ENCODE data around the gene TSLP. TPM values are rescaled to one million over a fixed set of nuclear protein-coding genes. Genes with fewer than 3 reads are reported as not detected.

Gene TSLP
- total and polyA plus RNA-seq, 10 donors: 0.34 to 1.1 (median 0.52) TPM; not detected in 1

DNA sequence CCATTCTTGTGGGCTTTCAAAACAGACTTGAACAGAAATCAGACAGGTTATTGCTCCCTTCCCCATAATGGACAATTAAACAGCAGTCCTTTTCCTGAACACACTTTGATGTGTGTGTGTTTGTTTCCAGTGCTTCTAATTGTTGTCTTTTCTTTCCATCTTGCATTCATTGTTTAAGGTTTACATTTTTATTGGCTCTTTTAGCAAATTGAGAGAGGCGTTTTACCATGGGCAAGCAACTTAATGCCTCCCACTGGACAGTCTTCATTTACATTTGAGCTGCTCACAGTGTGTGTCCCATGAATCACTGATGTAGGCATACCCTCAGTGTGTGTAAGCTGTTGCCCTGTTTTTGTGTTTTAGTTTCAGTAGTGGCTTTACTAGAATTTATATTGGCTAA, 45.6 kb downstream of the TSLP start:
- WGBS, 5 donors: 89 to 97% (median 91%) methylated on average over 1 of the region's 1 CpG
- H3K27me3 ChIP-seq (replicated peaks in 1 of 7): no peaks in the 10 kb centered on the region
- TF ChIP-seq, protein P1, sequence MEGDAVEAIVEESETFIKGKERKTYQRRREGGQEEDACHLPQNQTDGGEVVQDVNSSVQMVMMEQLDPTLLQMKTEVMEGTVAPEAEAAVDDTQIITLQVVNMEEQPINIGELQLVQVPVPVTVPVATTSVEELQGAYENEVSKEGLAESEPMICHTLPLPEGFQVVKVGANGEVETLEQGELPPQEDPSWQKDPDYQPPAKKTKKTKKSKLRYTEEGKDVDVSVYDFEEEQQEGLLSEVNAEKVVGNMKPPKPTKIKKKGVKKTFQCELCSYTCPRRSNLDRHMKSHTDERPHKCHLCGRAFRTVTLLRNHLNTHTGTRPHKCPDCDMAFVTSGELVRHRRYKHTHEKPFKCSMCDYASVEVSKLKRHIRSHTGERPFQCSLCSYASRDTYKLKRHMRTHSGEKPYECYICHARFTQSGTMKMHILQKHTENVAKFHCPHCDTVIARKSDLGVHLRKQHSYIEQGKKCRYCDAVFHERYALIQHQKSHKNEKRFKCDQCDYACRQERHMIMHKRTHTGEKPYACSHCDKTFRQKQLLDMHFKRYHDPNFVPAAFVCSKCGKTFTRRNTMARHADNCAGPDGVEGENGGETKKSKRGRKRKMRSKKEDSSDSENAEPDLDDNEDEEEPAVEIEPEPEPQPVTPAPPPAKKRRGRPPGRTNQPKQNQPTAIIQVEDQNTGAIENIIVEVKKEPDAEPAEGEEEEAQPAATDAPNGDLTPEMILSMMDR (IDR thresholded peaks at IDR 0.05 in 8 of 11, conservative IDR thresholded peaks at IDR 0.05 in 3 of 11): no peak
- no peak for TF ChIP-seq POLR2A (IDR thresholded peaks at IDR 0.05)
- no peak for TF ChIP-seq POLR2AphosphoS5 (IDR thresholded peaks at IDR 0.05)
- H3K27ac ChIP-seq: peak overlapping the region in 1 of 8 donors; percentile 1
- intact Hi-C loops (cut with DNase I; ENCODE audit: low total_unique reads): no loop called here
- H3K36me3 ChIP-seq: peaks cover 3 to 100% (median 66%) of the 10 kb centered on the region in 6 donors
- no peak overlapping the region for H3K4me3 ChIP-seq
- no peaks in the 10 kb centered on the region for H3K9me3 ChIP-seq
- no peak for DNase-seq
- H3K4me1 ChIP-seq: peaks cover 0 to 21% (median 0%) of the 10 kb centered on the region in 6 donors

DNA sequence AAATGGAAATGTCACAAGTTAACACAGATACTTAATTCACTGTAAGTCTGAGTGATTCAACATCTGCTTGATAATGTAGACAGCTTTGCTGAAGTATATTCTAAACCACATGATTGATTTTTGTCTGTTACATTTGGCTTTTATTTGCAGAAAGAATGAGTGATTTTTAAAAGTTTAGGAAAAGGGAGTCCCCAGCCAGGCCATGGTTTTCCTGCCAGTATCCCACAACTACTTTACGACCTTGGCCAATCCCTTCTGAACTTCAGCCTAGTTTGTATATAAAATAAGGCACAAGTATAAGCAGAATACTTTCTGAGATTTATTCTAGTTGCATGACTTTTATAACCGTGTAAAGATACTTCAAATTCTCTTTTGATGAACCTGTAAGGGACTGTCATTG, 47.7 kb downstream of the TSLP start:
- TF ChIP-seq, protein P1 (IDR thresholded peaks at IDR 0.05 in 8 of 11, conservative IDR thresholded peaks at IDR 0.05 in 3 of 11): no peak
- no peak for TF ChIP-seq POLR2AphosphoS5 (IDR thresholded peaks at IDR 0.05)
- TF ChIP-seq POLR2A (IDR thresholded peaks at IDR 0.05): no peak
- DNase-seq: no peak
- intact Hi-C loops (cut with DNase I; ENCODE audit: low total_unique reads): no loop called here
- WGBS, 5 donors: 59 to 85% (median 67%) methylated on average over 2 of the region's 2 CpGs
- Histone ChIP-seq H3K27ac (no peak overlapping the region), H3K36me3 (peaks cover 0 to 100% (median 68%) of the 10 kb centered on the region in 6 donors), H3K4me3 (no peak overlapping the region), H3K27me3 (replicated peaks in 1 of 7) (no peaks in the 10 kb centered on the region), H3K9me3 (no peaks in the 10 kb centered on the region), H3K4me1 (peaks cover 0 to 21% (median 0%) of the 10 kb centered on the region in 6 donors)

DNA sequence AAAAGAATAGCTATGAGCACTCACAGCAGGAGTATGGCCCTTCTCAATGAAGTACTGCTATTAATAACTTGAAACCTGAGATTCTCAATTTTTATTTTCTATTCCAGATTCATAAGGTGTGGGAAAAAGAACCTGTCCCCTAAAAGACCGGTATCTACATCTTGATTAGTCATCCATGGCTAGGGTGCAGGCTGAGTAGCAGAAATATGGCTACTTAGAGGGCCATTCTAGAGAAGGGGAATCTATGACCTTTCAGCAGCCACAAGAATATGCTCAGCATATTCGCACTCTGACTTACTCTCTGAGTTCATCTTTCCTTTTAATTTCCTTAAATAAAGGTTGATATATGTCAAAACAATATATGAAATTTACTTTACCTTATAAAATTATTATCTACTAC, 48.3 kb downstream of the TSLP start:
- TF ChIP-seq POLR2AphosphoS5 (IDR thresholded peaks at IDR 0.05) (no peak), POLR2A (IDR thresholded peaks at IDR 0.05) (no peak)
- TF ChIP-seq, protein P1 (IDR thresholded peaks at IDR 0.05 in 8 of 11, conservative IDR thresholded peaks at IDR 0.05 in 3 of 11): no peak
- 74 to 89% (median 81%) methylated on average over 2 of the region's 2 CpGs for WGBS, 5 donors
- H3K36me3 ChIP-seq: peaks cover 0 to 100% (median 72%) of the 10 kb centered on the region in 6 donors

DNA sequence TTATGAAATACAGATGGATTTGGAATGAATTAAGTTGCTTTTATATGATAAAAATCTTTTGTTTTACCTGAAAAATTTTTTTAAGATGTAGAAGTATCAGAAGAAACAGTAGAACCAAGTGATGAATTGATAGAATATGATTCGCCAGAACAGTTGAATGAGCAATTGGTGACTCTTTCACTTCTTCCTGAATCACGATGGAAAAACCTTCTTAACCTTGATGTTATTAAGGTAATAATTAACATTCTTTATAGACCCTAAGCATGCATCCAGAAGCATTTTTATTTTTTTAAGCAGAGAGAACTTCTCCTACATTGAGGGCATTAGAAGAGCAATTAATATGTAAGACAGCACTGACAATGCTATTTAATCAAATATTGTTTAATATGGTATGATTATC, 49.4 kb downstream of the TSLP start:
- WGBS, 5 donors: 78 to 87% (median 84%) methylated on average over 2 of the region's 2 CpGs
- Histone ChIP-seq H3K4me1 (peaks cover 0 to 13% (median 0%) of the 10 kb centered on the region in 6 donors), H3K27ac (no peak overlapping the region), H3K4me3 (no peak overlapping the region), H3K9me3 (no peaks in the 10 kb centered on the region), H3K27me3 (replicated peaks in 1 of 7) (no peaks in the 10 kb centered on the region), H3K36me3 (peaks cover 0 to 100% (median 77%) of the 10 kb centered on the region in 6 donors)
- TF ChIP-seq, protein P1 (IDR thresholded peaks at IDR 0.05 in 8 of 11, conservative IDR thresholded peaks at IDR 0.05 in 3 of 11): no peak
- TF ChIP-seq POLR2AphosphoS5 (IDR thresholded peaks at IDR 0.05): no peak
- TF ChIP-seq POLR2A (IDR thresholded peaks at IDR 0.05): no peak
- DNase-seq: no peak
- intact Hi-C loops (cut with DNase I; ENCODE audit: low total_unique reads): no loop called here

More for the DNA sequence above, 48.3 kb downstream of the TSLP start:
- intact Hi-C loops (cut with DNase I; ENCODE audit: low total_unique reads): no loop called here
- Histone ChIP-seq H3K4me3 (no peak overlapping the region), H3K27me3 (replicated peaks in 1 of 7) (no peaks in the 10 kb centered on the region), H3K4me1 (peaks cover 0 to 18% (median 0%) of the 10 kb centered on the region in 6 donors), H3K9me3 (no peaks in the 10 kb centered on the region), H3K27ac (no peak overlapping the region)
- no peak for DNase-seq
